Anterior cingulate cortex (tissue), 58 donors: Measurements from ENCODE around the gene OST4.
A peak's percentile ranks its signal among the peaks of the same experiment; 100 is the strongest.

ENCODE experiments used
- DNase-seq, 58 donors: peaks; one replicate each; lab custom pipeline; 2025; lab: John Stamatoyannopoulos, UW

The OST4 gene

GRCh38 chr2:27032495-27033252, 38.8 kb downstream of the OST4 start, which contains the start of gene TMEM214:
Gene TMEM214 (plus strand): TSS chr2:27032965. CDS start chr2:27033016, 51 bp downstream.
- DNase-seq: peak; percentile 15 to 88 (median 76)

- no peak for DNase-seq
These were observed 42.4 kb downstream of the OST4 start for GRCh38 chr2:27029051-27029450.

- no peak for DNase-seq
These were observed 44.2 kb downstream of the OST4 start for GRCh38 chr2:27027211-27027651.

DNA sequence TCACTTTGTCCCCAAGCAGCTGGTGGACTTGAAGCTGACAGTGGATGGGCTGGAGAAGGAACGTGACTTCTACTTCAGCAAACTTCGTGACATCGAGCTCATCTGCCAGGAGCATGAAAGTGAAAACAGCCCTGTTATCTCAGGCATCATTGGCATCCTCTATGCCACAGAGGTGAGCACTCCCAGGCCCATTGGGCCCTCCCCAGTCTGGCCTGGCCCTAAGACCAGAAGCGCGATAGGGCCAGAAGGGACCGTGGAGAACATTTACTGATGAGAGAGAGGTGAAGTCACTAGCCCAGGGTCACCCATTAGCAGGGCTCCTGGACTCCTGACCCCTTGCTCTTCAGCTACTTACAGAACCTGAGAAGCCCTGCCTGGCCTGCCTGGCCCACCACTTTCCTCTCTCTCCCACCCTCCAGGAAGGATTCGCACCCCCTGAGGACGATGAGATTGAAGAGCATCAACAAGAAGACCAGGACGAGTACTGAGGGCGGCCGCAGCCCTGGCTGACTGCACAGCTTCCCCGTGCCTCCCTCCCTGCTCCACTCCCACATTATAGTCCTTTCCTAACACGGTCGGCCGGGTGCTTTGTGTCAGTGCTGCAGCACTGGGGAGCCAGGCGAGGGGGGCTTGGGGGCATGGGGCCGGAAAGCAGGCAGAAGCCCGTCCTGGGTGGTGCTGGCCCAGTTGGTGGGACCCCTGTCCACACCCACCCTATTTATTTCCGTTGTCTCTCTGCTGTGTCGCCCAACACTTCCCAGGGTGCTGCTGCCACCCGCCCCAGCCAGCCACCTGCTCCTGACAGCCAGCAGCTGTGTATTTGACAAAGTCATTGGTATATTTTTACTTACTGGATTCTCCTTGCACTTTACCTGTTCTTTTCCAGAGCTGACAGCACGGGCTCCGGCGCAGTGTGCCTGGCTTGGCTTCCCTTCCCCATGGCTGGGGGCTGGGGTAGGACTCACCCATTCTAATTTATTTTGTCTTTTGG, 45.3 kb downstream of the OST4 start:
- DNase-seq: peak in 1 of 58 donors; percentile 3

- no peak for DNase-seq
These were observed 46.1 kb downstream of the OST4 start for GRCh38 chr2:27025281-27025800.

GRCh38 chr2:27024812-27025211, 46.6 kb downstream of the OST4 start:
- DNase-seq: no peak

GRCh38 chr2:27024188-27024587, 47.3 kb downstream of the OST4 start:
- DNase-seq: no peak

- no peak for DNase-seq
These were observed 47.7 kb downstream of the OST4 start for GRCh38 chr2:27023740-27024139.

DNA sequence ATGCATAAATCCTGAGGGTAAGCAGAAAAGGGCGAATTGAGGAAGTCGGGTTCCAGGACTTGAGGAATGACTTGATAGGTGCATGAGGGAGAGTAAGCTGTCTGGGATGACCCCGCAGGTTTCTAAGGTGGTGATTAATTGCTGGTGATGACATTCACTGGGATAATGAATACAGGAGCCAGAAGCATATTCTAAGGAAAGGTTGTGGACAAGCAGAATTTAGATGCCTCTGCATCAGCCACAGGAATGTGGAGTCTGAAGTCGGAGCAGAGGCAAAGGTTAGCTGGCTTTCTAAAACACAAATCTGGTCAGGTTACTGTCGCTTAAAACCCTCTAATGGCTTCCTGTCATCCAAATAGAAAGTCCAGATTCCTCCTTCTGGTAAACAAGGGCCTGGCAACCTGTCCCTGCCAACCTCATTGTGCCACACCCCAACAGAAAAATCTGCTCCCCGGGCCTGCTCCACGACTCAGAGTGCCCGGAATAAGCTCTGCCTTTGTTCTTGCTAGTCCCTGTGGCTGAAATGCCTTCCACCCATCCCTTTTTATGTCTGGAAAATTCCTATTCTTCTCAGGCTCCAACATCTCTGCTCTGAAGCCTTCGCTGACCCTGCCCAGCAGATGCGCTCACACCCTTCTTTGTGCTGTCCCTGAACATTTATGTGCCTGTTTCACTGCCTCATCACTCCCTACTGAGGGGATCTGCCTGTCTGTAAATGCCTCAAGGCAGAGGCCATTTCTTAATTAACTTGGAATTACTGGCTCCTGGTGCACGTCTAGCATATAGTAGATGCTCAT, 50.0 kb downstream of the OST4 start:
- DNase-seq: no peak
